Astrocyte (in vitro differentiated cells and primary cell): ENCODE data around the gene FAM47E. TPM values are rescaled to one million over a fixed set of nuclear protein-coding genes. Genes with fewer than 3 reads are reported as not detected.

Experiments
- DNase-seq: peaks from one replicate; pipeline ENCODE4 v3.0.0-alpha.2; 2010; ENCODE audit warnings: low read depth
- FAIRE-seq: peaks from 2 replicates; lab custom pipeline; 2011; peaks lifted over from hg19 to GRCh38; lab: Jason Lieb, UNC
- H2AFZ ChIP-seq: 2 replicates; pipeline ENCODE4 v1.6.0; 2012; ENCODE audit warnings: low read depth, low read length, inconsistent platforms
- H3K27ac ChIP-seq: 2 replicates; pipeline ENCODE4 v1.5.1; 2011; ENCODE audit warnings: low read depth, low read length, inconsistent platforms
- H3K27me3 ChIP-seq: 2 replicates; pipeline ENCODE4 v1.6.0; 2011; ENCODE audit warnings: low read length, inconsistent platforms; ENCODE audit not compliant: insufficient read depth
- H3K36me3 ChIP-seq: 2 replicates; pipeline ENCODE4 v1.5.1; 2011; ENCODE audit warnings: low read length, inconsistent platforms; ENCODE audit not compliant: insufficient read depth
- H3K4me1 ChIP-seq: 2 replicates; pipeline ENCODE4 v1.5.1; 2011; ENCODE audit warnings: low read length, inconsistent platforms; ENCODE audit not compliant: insufficient read depth
- H3K4me2 ChIP-seq: 2 replicates; pipeline ENCODE4 v1.6.0; 2012; ENCODE audit warnings: low read length, inconsistent platforms
- H3K4me3 ChIP-seq: 2 replicates; pipeline ENCODE4 v1.5.1; 2011; ENCODE audit warnings: low read depth, mild to moderate bottlenecking, low read length, inconsistent platforms; ENCODE audit not compliant: insufficient read depth
- H3K79me2 ChIP-seq: 2 replicates; pipeline ENCODE4 v1.6.0; 2012; ENCODE audit warnings: mild to moderate bottlenecking, low read length, inconsistent platforms; ENCODE audit not compliant: insufficient read depth
- H3K9ac ChIP-seq: 2 replicates; pipeline ENCODE4 v1.6.0; 2012; ENCODE audit warnings: mild to moderate bottlenecking, low read length, inconsistent platforms
- H3K9me3 ChIP-seq: 2 replicates; pipeline ENCODE4 v1.5.1; 2012; ENCODE audit warnings: low read depth, mild to moderate bottlenecking, low read length, inconsistent platforms; ENCODE audit not compliant: insufficient read depth
- H4K20me1 ChIP-seq: 2 replicates; pipeline ENCODE4 v1.6.0; 2012; ENCODE audit warnings: low read length, inconsistent platforms; ENCODE audit not compliant: insufficient read depth
- H3K27ac Mint-ChIP-seq: one replicate; pipeline ENCODE4 v1.8.0; 2021; ENCODE audit warnings: mild to moderate bottlenecking, mixed read lengths; ENCODE audit not compliant: unreplicated experiment
- H3K27me3 Mint-ChIP-seq: one replicate; pipeline ENCODE4 v1.8.0; 2021; ENCODE audit warnings: low read depth, mixed read lengths; ENCODE audit not compliant: unreplicated experiment
- H3K36me3 Mint-ChIP-seq: one replicate; pipeline ENCODE4 v1.8.0; 2021; ENCODE audit warnings: low read depth, mixed read lengths; ENCODE audit not compliant: unreplicated experiment
- H3K4me1 Mint-ChIP-seq: one replicate; pipeline ENCODE4 v1.8.0; 2021; ENCODE audit warnings: low read depth, mixed read lengths; ENCODE audit not compliant: unreplicated experiment
- H3K4me3 Mint-ChIP-seq: one replicate; pipeline ENCODE4 v1.8.0; 2021; ENCODE audit warnings: mild to moderate bottlenecking, moderate library complexity, mixed read lengths; ENCODE audit not compliant: unreplicated experiment
- H3K9me3 Mint-ChIP-seq: one replicate; pipeline ENCODE4 v1.8.0; 2021; ENCODE audit warnings: mild to moderate bottlenecking, mixed read lengths; ENCODE audit not compliant: unreplicated experiment
- CTCF ChIP-seq: IDR thresholded peaks from 2 replicates; pipeline ENCODE4 v1.5.1; 2011; ENCODE audit warnings: low read depth, mild to moderate bottlenecking, inconsistent platforms, low read length, moderate library complexity; ENCODE audit not compliant: insufficient read depth
- EZH2 ChIP-seq: IDR thresholded peaks from 2 replicates; pipeline ENCODE4 v1.6.1; 2012; ENCODE audit warnings: mild to moderate bottlenecking, low read length, inconsistent platforms; ENCODE audit not compliant: insufficient read depth
- total RNA-seq: library from RNA; stranded (reverse); gene quantifications from 2 replicates; pipeline ENCODE4 v1.2.1, GENCODE V29; 2021

Gene FAM47E
- total RNA-seq, 1 donor from 2014 or later, result 0.54 TPM

DNA sequence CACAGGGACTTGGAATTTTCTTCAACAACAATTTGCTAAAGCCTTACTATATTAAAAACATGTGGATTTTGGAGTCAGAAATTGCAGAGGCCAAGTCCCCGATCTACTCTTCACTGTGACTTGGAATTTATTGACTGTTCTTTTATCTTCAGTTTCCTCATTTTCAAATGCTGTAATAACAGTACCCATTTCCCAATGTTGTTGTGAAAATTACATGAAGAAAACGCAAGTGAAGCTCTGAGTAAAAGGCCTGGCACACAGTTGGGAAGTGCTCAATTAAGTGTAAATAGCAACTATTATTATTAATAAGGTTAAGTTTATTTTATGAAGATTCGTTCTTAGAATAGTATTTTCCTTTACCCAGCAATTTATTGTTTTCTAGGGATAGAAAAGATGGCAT, 70.7 kb downstream of the FAM47E start:
- Mint-ChIP-seq H3K4me3 (no peak overlapping the region), H3K27me3 (no peaks in the 10 kb centered on the region), H3K27ac (no peak overlapping the region), H3K4me1 (no peaks in the 10 kb centered on the region), H3K9me3 (peaks cover 32% of the 10 kb centered on the region), H3K36me3 (no peaks in the 10 kb centered on the region)
- DNase-seq (no peak), FAIRE-seq (no peak)
- Histone ChIP-seq H4K20me1 (no peaks in the 10 kb centered on the region), H3K4me3 (no peak overlapping the region), H3K9ac (no peak overlapping the region), H3K27ac (no peak overlapping the region), H3K36me3 (no peaks in the 10 kb centered on the region), H3K4me2 (no peak overlapping the region), H3K27me3 (no peaks in the 10 kb centered on the region), H3K79me2 (no peaks in the 10 kb centered on the region), H3K9me3 (no peaks in the 10 kb centered on the region), H3K4me1 (no peaks in the 10 kb centered on the region), H2AFZ (no peak overlapping the region)
- TF ChIP-seq EZH2 (no peak), CTCF (no peak)

GRCh38 chr4:76325072-76325471, 73.6 kb downstream of the FAM47E start:
- no peak overlapping the region for H3K4me3 Mint-ChIP-seq
- no peaks in the 10 kb centered on the region for H3K79me2 ChIP-seq
- no peaks in the 10 kb centered on the region for H3K36me3 Mint-ChIP-seq
- no peak for DNase-seq
- H3K9ac ChIP-seq, result no peak overlapping the region
- TF ChIP-seq CTCF (no peak), EZH2 (no peak)
- no peaks in the 10 kb centered on the region for H3K4me1 Mint-ChIP-seq
- no peaks in the 10 kb centered on the region for H3K4me1 ChIP-seq
- H3K4me3 ChIP-seq, result no peak overlapping the region
- no peaks in the 10 kb centered on the region for H3K9me3 ChIP-seq
- H2AFZ ChIP-seq, result no peak overlapping the region
- H3K27ac ChIP-seq, result no peak overlapping the region
- peaks cover 25% of the 10 kb centered on the region for H3K9me3 Mint-ChIP-seq
- H4K20me1 ChIP-seq, result no peaks in the 10 kb centered on the region
- H3K27me3 Mint-ChIP-seq, result no peaks in the 10 kb centered on the region
- no peak overlapping the region for H3K4me2 ChIP-seq
- no peak overlapping the region for H3K27ac Mint-ChIP-seq
- FAIRE-seq, result peak; percentile 39
- no peaks in the 10 kb centered on the region for H3K27me3 ChIP-seq
- H3K36me3 ChIP-seq, result no peaks in the 10 kb centered on the region

GRCh38 chr4:76326515-76326914, 75.0 kb downstream of the FAM47E start:
- Histone ChIP-seq H4K20me1 (no peaks in the 10 kb centered on the region), H3K79me2 (no peaks in the 10 kb centered on the region), H3K9me3 (no peaks in the 10 kb centered on the region), H3K27me3 (no peaks in the 10 kb centered on the region), H3K36me3 (no peaks in the 10 kb centered on the region), H2AFZ (no peak overlapping the region), H3K4me3 (no peak overlapping the region), H3K9ac (no peak overlapping the region), H3K27ac (no peak overlapping the region), H3K4me2 (no peak overlapping the region), H3K4me1 (no peaks in the 10 kb centered on the region)
- Mint-ChIP-seq H3K36me3 (no peaks in the 10 kb centered on the region), H3K4me3 (no peak overlapping the region), H3K27me3 (no peaks in the 10 kb centered on the region), H3K9me3 (peaks cover 15% of the 10 kb centered on the region), H3K4me1 (no peaks in the 10 kb centered on the region), H3K27ac (no peak overlapping the region)
- DNase-seq (no peak), FAIRE-seq (no peak)
- TF ChIP-seq EZH2 (no peak), CTCF (no peak)

Other genes starting within 250 kb of the FAM47E start
- gene CXCL9, start 244.2 kb upstream of the FAM47E start, total RNA-seq, result not detected in 2 replicates
- 12.9 and 16.6 TPM in 2 replicates for gene CXCL10, start 228.2 kb upstream of the FAM47E start, total RNA-seq
- gene CXCL11, start 215.7 kb upstream of the FAM47E start, total RNA-seq, result 5.8 and 7.6 TPM in 2 replicates
- gene ART3, start 177.0 kb upstream of the FAM47E start, total RNA-seq, result not detected in 2 replicates
- 30.4 and 34.2 TPM in 2 replicates for gene NUP54, start 103.3 kb upstream of the FAM47E start, total RNA-seq
- gene SCARB2, start 37.9 kb upstream of the FAM47E start, total RNA-seq, result 172 and 211 TPM in 2 replicates
- gene STBD1, start 55.0 kb downstream of the FAM47E start, total RNA-seq, result 7.2 and 9.7 TPM in 2 replicates
- gene CCDC158, start 169.4 kb downstream of the FAM47E start, total RNA-seq, result not detected in 2 replicates
- 50.9 and 64.6 TPM in 2 replicates for gene SHROOM3, start 183.5 kb downstream of the FAM47E start, total RNA-seq